ENCODE results near the gene NGEF. TPM values are rescaled to one million over a fixed set of nuclear protein-coding genes. Genes with fewer than 3 reads are reported as not detected.

The NGEF gene
- polyA plus RNA-seq, 1 of the 3 experiments (the other 2 are of a cell fraction) = 1.4 TPM

- TF ChIP-seq MXI1 (IDR thresholded peaks at IDR 0.05; ENCODE audit: low read depth, low read length) = no peak
- no peak for TF ChIP-seq CTCF (IDR thresholded peaks at IDR 0.05)
- no peak for TF ChIP-seq NRF1 (IDR thresholded peaks at IDR 0.05; ENCODE audit: low read depth, low read length)
- no peak for TF ChIP-seq MAX (IDR thresholded peaks at IDR 0.05; ENCODE audit: low read depth)
- TF ChIP-seq POLR2AphosphoS5 (IDR thresholded peaks at IDR 0.05; ENCODE audit: low read depth, low read length) = no peak
- TF ChIP-seq NFIC (IDR thresholded peaks at IDR 0.05; ENCODE audit: borderline replicate concordance) = no peak
- TF ChIP-seq FOXM1 (IDR thresholded peaks at IDR 0.05; ENCODE audit: low read depth) = no peak
- no peak for TF ChIP-seq ZBTB33 (IDR thresholded peaks at IDR 0.05; ENCODE audit: borderline replicate concordance, low read depth)
- no peak for TF ChIP-seq YY1 (IDR thresholded peaks at IDR 0.05; ENCODE audit: low read depth)
- TF ChIP-seq USF2 (IDR thresholded peaks at IDR 0.05; ENCODE audit: borderline replicate concordance, low read depth, low read length) = no peak
- TF ChIP-seq MEF2A (IDR thresholded peaks at IDR 0.05; ENCODE audit: borderline replicate concordance, low read depth) = no peak
- no peak for TF ChIP-seq RCOR1 (IDR thresholded peaks at IDR 0.05; ENCODE audit: low read length)
- no peak for TF ChIP-seq RAD21 (IDR thresholded peaks at IDR 0.05; ENCODE audit: low read length)
- no peak for TF ChIP-seq FOXJ3 (CRISPR knock-in tag; IDR thresholded peaks at IDR 0.05)
- no peak for TF ChIP-seq PBX3 (IDR thresholded peaks at IDR 0.05)
- Histone ChIP-seq H3K27me3 (ENCODE audit: insufficient read depth) (no peaks in the 10 kb centered on the region), H3K36me3 (replicated peaks in 1 of 2; ENCODE audit: control insufficient read depth in 1 of 2, insufficient read depth in 2 of 2, low read length in 1 of 2) (no peaks in the 10 kb centered on the region), H3K4me2 (no peak overlapping the region), H3K4me3 (ENCODE audit: low read depth in 2 of 2, low read length in 1 of 2) (no peak overlapping the region), H3K4me1 (ENCODE audit: control insufficient read depth in 1 of 2, insufficient read depth in 2 of 2, low read depth in 1 of 2, low read length in 1 of 2) (peaks cover 0 to 31% of the 10 kb centered on the region in 2 experiments; a peak in 1 of 4 replicates), H2AFZ (ENCODE audit: low read depth) (no peak overlapping the region), H3F3A (replicated peaks; ENCODE audit: insufficient read depth) (no peaks in the 10 kb centered on the region), H3K9me3 (no peaks in the 10 kb centered on the region), H3K9ac (no peak overlapping the region), H3K27ac (ENCODE audit: low read depth in 2 of 2, low read length in 1 of 2) (no peak overlapping the region), H4K20me1 (ENCODE audit: insufficient read depth) (no peaks in the 10 kb centered on the region), H3K79me2 (ENCODE audit: insufficient read depth) (no peaks in the 10 kb centered on the region), H3K9me2 (no peaks in the 10 kb centered on the region)
- POLR2A ChIA-PET = no interaction called here
- DNase-seq = no peak
- 96% methylated on average over 4 of the region's 7 CpGs for WGBS (ENCODE audit: low lambda C conversion rate)
- CTCF ChIA-PET = interaction anchor here (0.8 to 2.0 kb wide), 2 partner anchors 31 to 192 kb away, joined by 3 to 6 read pairs; partner anchors contain the start of gene ATG16L1
These were observed 46.4 kb upstream of the NGEF start for GRCh38 chr2:233059547-233059796.
